H1 (cell line): ENCODE measurements around the gene NRXN3. TPM values are rescaled to one million over a fixed set of nuclear protein-coding genes. Genes with fewer than 3 reads are reported as not detected.

ENCODE experiments used
- BCL11A ChIP-seq, 2 experiments: IDR thresholded peaks; one replicate each; pipeline ENCODE4 v1.6.1; 2011; ENCODE audit warnings: low read depth in 2 of 2, low read length in 2 of 2, mild to moderate bottlenecking in 2 of 2
- CHD7 ChIP-seq: fragments of 300-600 bp; sonication (generic); IDR thresholded peaks from 2 replicates; pipeline ENCODE4 v1.7.1; 2012; ENCODE audit warnings: low read length, moderate library complexity, mild to moderate bottlenecking, inconsistent platforms; ENCODE audit not compliant: insufficient replicate concordance
- CREB1 ChIP-seq: IDR thresholded peaks from 2 replicates; pipeline ENCODE4 v1.6.1; 2012; ENCODE audit warnings: inconsistent platforms
- FOSL1 ChIP-seq: IDR thresholded peaks from 2 replicates; pipeline ENCODE4 v1.6.1; 2011; ENCODE audit warnings: mild to moderate bottlenecking, low read depth, low read length, moderate library complexity; ENCODE audit not compliant: insufficient read depth
- GTF2F1 ChIP-seq: IDR thresholded peaks from 2 replicates; pipeline ENCODE4 v1.6.1; 2012; ENCODE audit warnings: low read depth, low read length, improper control_type of control experiment, borderline replicate concordance
- MAFK ChIP-seq: IDR thresholded peaks from 2 replicates; pipeline ENCODE4 v1.6.1; 2012; ENCODE audit warnings: low read depth, mild to moderate bottlenecking, improper control_type of control experiment, low read length
- POLR2AphosphoS5 ChIP-seq: IDR thresholded peaks from 2 replicates; pipeline ENCODE4 v1.6.1; 2011; ENCODE audit warnings: low read depth, low read length
- RBBP5 ChIP-seq: IDR thresholded peaks from 2 replicates; pipeline ENCODE4 v1.7.1; 2012; ENCODE audit warnings: low read depth, mild to moderate bottlenecking, inconsistent platforms, low read length, moderate library complexity, borderline replicate concordance
- SAP30 ChIP-seq: fragments of 300-600 bp; sonication (generic); IDR thresholded peaks from 2 replicates; pipeline ENCODE4 v1.7.1; 2012; ENCODE audit warnings: low read length, moderate library complexity, mild to moderate bottlenecking, inconsistent platforms; ENCODE audit not compliant: insufficient read depth, insufficient replicate concordance
- polyA plus RNA-seq, 7 experiments: library from polyadenylated mRNA; depleted of rRNA in 3 of 7; stranded (reverse) in 5 of 7; unstranded in 2 of 7; fragments of >200 nt in 5 of 7; fragments of 200-250 nt in 2 of 7; gene quantifications; 1 replicate in 5 of 7; 2 replicates in 1 of 7; 4 replicates in 1 of 7; pipeline versions ENCODE4 v1.2.1 to v1.2.3, GENCODE V29; 2011 to 2013; ENCODE audit warnings: missing spikeins in 2 of 7, mixed read lengths in 2 of 7
- total RNA-seq: library from RNA; stranded (reverse); fragmentation: NEBNext Ultra II Directional; extraction: Animal tissue kit (Norgen Biotek cat#: 25700); gene quantifications from 2 replicates; pipeline ENCODE4 v1.2.1, GENCODE V29; 2021

NRXN3 gene
- total and polyA plus RNA-seq, 2 of the 8 experiments (the other 6 are each of a cell fraction or from before 2014, with no cell fraction given), result 2.6 to 4.1 TPM

GRCh38 chr14:78425330-78425729, 255.2 kb downstream of the NRXN3 start (continued):
- TF ChIP-seq CHD7 (no peak), RBBP5 (no peak), GTF2F1 (no peak), SAP30 (no peak), FOSL1 (no peak), MAFK (no peak), BCL11A (IDR thresholded peaks at IDR 0.05; ENCODE audit: low read depth in 2 of 2, low read length in 2 of 2) (no peak), POLR2AphosphoS5 (no peak), CREB1 (no peak)
- TF ChIP-seq, all 59 proteins: peak for 0
